ENCODE data around the gene PPP1R9A. TPM values are rescaled to one million over a fixed set of nuclear protein-coding genes. Genes with fewer than 3 reads are reported as not detected.

PPP1R9A gene
- total RNA-seq, 1 donor from 2014 or later: 1.5 TPM

DNA sequence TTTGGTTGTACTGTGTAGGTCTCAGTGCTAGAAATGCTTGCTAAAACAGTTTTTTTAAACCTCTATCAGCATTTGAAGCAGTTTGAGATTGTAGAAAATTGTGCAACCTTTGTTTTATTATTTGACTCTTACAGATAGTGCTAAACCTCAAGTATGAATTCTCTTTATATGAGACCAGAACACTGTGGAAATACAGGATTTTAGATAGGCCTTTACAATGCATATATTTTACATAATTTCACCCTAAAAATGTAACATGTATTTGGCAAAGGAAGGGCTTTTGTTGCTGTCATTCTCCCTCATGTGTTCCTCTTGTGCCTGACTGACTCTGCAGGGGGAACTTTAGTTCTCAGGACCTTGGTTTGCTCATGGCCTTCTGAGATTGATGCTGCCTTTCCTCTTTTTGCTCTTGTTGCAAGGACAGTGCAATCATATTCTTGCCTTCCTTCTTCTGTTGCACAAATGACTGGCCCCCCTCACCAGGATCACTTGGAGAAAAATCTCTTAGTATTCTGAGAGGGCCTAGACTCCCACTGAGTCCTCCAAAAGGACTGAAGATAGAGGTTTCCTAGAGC is 188.7 kb downstream of the PPP1R9A start:
- no peaks in the 10 kb centered on the region for H3K27me3 ChIP-seq
- H3K9me3 ChIP-seq: no peaks in the 10 kb centered on the region
- H3K27ac ChIP-seq: no peak overlapping the region
- TF ChIP-seq POLR2A (IDR thresholded peaks at IDR 0.05) (no peak), CTCF (IDR thresholded peaks at IDR 0.05) (no peak), POLR2AphosphoS5 (IDR thresholded peaks at IDR 0.05; ENCODE audit: insufficient read depth in 1 of 2, low read depth in 1 of 2) (no peak)
- intact Hi-C loops (cut with DNase I): no loop called here
- H3K36me3 ChIP-seq: no peaks in the 10 kb centered on the region
- H3K4me3 ChIP-seq: no peak overlapping the region
- peaks cover 5% of the 10 kb centered on the region for H3K4me1 ChIP-seq
- no peak for DNase-seq (ENCODE audit: extremely low spot score in 2 of 2)

GRCh38 chr7:95097291-95097690 is 189.9 kb downstream of the PPP1R9A start:
- no peak overlapping the region for H3K4me3 ChIP-seq
- no peaks in the 10 kb centered on the region for H3K27me3 ChIP-seq
- H3K36me3 ChIP-seq: no peaks in the 10 kb centered on the region
- intact Hi-C loops (cut with DNase I): no loop called here
- no peaks in the 10 kb centered on the region for H3K9me3 ChIP-seq
- no peak overlapping the region for H3K27ac ChIP-seq
- peaks cover 5% of the 10 kb centered on the region for H3K4me1 ChIP-seq
- TF ChIP-seq POLR2AphosphoS5 (IDR thresholded peaks at IDR 0.05; ENCODE audit: insufficient read depth in 1 of 2, low read depth in 1 of 2): no peak
- TF ChIP-seq CTCF (IDR thresholded peaks at IDR 0.05): no peak
- TF ChIP-seq POLR2A (IDR thresholded peaks at IDR 0.05): no peak
- no peak for DNase-seq (ENCODE audit: extremely low spot score in 2 of 2)

GRCh38 chr7:95097851-95098250 is 190.5 kb downstream of the PPP1R9A start:
- TF ChIP-seq POLR2A (IDR thresholded peaks at IDR 0.05) (no peak), CTCF (IDR thresholded peaks at IDR 0.05) (no peak), POLR2AphosphoS5 (IDR thresholded peaks at IDR 0.05; ENCODE audit: insufficient read depth in 1 of 2, low read depth in 1 of 2) (no peak)
- Histone ChIP-seq H3K27me3 (no peaks in the 10 kb centered on the region), H3K4me1 (peaks cover 5% of the 10 kb centered on the region), H3K9me3 (no peaks in the 10 kb centered on the region), H3K27ac (no peak overlapping the region), H3K36me3 (no peaks in the 10 kb centered on the region), H3K4me3 (no peak overlapping the region)
- intact Hi-C loops (cut with DNase I): no loop called here
- no peak for DNase-seq (ENCODE audit: extremely low spot score in 2 of 2)

- Histone ChIP-seq H3K27me3 (no peaks in the 10 kb centered on the region), H3K9me3 (no peaks in the 10 kb centered on the region), H3K36me3 (no peaks in the 10 kb centered on the region), H3K4me1 (peaks cover 5% of the 10 kb centered on the region), H3K4me3 (no peak overlapping the region), H3K27ac (no peak overlapping the region)
- TF ChIP-seq CTCF (IDR thresholded peaks at IDR 0.05): no peak
- TF ChIP-seq POLR2AphosphoS5 (IDR thresholded peaks at IDR 0.05; ENCODE audit: insufficient read depth in 1 of 2, low read depth in 1 of 2): no peak
- no peak for TF ChIP-seq POLR2A (IDR thresholded peaks at IDR 0.05)
- intact Hi-C loops (cut with DNase I): no loop called here
- DNase-seq (ENCODE audit: extremely low spot score in 2 of 2): no peak
Measured at GRCh38 chr7:95099106-95099505, 191.7 kb downstream of the PPP1R9A start.

GRCh38 chr7:95101422-95101821 is 194.0 kb downstream of the PPP1R9A start:
- TF ChIP-seq POLR2AphosphoS5 (IDR thresholded peaks at IDR 0.05; ENCODE audit: insufficient read depth in 1 of 2, low read depth in 1 of 2) (no peak), CTCF (IDR thresholded peaks at IDR 0.05) (no peak), POLR2A (IDR thresholded peaks at IDR 0.05) (no peak)
- Histone ChIP-seq H3K4me1 (no peaks in the 10 kb centered on the region), H3K4me3 (no peak overlapping the region), H3K27me3 (no peaks in the 10 kb centered on the region), H3K27ac (no peak overlapping the region), H3K9me3 (no peaks in the 10 kb centered on the region), H3K36me3 (no peaks in the 10 kb centered on the region)
- intact Hi-C loops (cut with DNase I): no loop called here
- no peak for DNase-seq (ENCODE audit: extremely low spot score in 2 of 2)
